K562 (cell line): ENCODE data around the gene PLTP. TPM values are rescaled to one million over a fixed set of nuclear protein-coding genes. Genes with fewer than 3 reads are reported as not detected.

Experiments
- NFIC ChIP-seq: fragments of 450-650 bp; IDR thresholded peaks from 2 replicates; pipeline ENCODE4 v1.6.1; 2017; ENCODE audit warnings: mild to moderate bottlenecking, inconsistent platforms
- YY1 ChIP-seq, 3 experiments: IDR thresholded peaks; 2 replicates each; pipeline ENCODE4 v1.6.1; 2011; ENCODE audit warnings: low read length in 2 of 3, mild to moderate bottlenecking in 2 of 3, moderate library complexity in 2 of 3, borderline replicate concordance in 1 of 3, control low read depth in 1 of 3, low read depth in 1 of 3; ENCODE audit not compliant: insufficient read depth in 3 of 3, insufficient replicate concordance in 2 of 3, control insufficient read depth in 1 of 3, insufficient read length in 1 of 3; ENCODE audit errors: extremely low read depth in 1 of 3
- ZNF133 ChIP-seq: fragments of 250-450 bp; sonication (Bioruptor Pico); IDR thresholded peaks from 2 replicates; pipeline ENCODE4 v1.4.0; 2020; ENCODE audit warnings: mild to moderate bottlenecking
- polyA plus RNA-seq, 8 experiments: library from polyadenylated mRNA; depleted of rRNA in 4 of 8; stranded (reverse) in 5 of 8; unstranded in 3 of 8; fragments of >200 nt; fragmentation: Nextera tagmentation in 2 of 8; fragmentation: Illumina TruSeq in 1 of 8; extraction: Ambion mirVana in 2 of 8; extraction: Trizol in 1 of 8; gene quantifications; 2 replicates each; pipeline versions ENCODE4 v1.2.1 to v1.2.3, GENCODE V29; 2011 to 2014; ENCODE audit warnings: inconsistent platforms in 1 of 8, missing spikeins in 1 of 8
- total RNA-seq, 7 experiments: library from RNA; depleted of rRNA in 6 of 7; stranded (reverse); fragments of >200 nt in 6 of 7; fragmentation: Illumina TruSeq in 2 of 7; extraction: Trizol in 2 of 7; gene quantifications; 2 replicates each; pipeline versions ENCODE4 v1.2.1 to v1.2.3, GENCODE V29; 2011 to 2021; ENCODE audit warnings: low replicate concordance in 1 of 7
- TF ChIP-seq, protein P1 (sequence below), 3 experiments: IDR thresholded peaks in 2 of 3; conservative IDR thresholded peaks in 1 of 3; 2 replicates each; pipeline ENCODE4 v1.5.1; 2011 to 2012; ENCODE audit warnings: low read length in 3 of 3, mild to moderate bottlenecking in 3 of 3, control low read depth in 2 of 3, improper control_type of control experiment in 1 of 3, inconsistent platforms in 1 of 3, low read depth in 1 of 3, mixed read lengths in 1 of 3, moderate library complexity in 1 of 3; ENCODE audit not compliant: insufficient read depth in 2 of 3
- TF ChIP-seq, protein P2 (sequence below), 2 experiments: fragments of 450-650 bp; IDR thresholded peaks; 2 replicates each; pipeline ENCODE4 v1.6.1; 2016
- TF ChIP-seq, protein P3 (sequence below): sonication (generic); formaldehyde crosslinking; IDR thresholded peaks from 2 replicates; pipeline ENCODE4 v1.8.0; 2022; ENCODE audit warnings: mild to moderate bottlenecking, missing genetic modification reagents
- TF ChIP-seq, protein P4 (sequence below): sonication (generic); formaldehyde crosslinking; IDR thresholded peaks from 2 replicates; pipeline ENCODE4 v1.8.0; 2022; ENCODE audit warnings: mild to moderate bottlenecking, missing genetic modification reagents

Gene PLTP
- total and polyA plus RNA-seq, 9 of the 15 experiments (the other 6 are each of a cell fraction or from before 2014, with no cell fraction given): 2.8 to 29.3 (median 17.6) TPM

DNA sequence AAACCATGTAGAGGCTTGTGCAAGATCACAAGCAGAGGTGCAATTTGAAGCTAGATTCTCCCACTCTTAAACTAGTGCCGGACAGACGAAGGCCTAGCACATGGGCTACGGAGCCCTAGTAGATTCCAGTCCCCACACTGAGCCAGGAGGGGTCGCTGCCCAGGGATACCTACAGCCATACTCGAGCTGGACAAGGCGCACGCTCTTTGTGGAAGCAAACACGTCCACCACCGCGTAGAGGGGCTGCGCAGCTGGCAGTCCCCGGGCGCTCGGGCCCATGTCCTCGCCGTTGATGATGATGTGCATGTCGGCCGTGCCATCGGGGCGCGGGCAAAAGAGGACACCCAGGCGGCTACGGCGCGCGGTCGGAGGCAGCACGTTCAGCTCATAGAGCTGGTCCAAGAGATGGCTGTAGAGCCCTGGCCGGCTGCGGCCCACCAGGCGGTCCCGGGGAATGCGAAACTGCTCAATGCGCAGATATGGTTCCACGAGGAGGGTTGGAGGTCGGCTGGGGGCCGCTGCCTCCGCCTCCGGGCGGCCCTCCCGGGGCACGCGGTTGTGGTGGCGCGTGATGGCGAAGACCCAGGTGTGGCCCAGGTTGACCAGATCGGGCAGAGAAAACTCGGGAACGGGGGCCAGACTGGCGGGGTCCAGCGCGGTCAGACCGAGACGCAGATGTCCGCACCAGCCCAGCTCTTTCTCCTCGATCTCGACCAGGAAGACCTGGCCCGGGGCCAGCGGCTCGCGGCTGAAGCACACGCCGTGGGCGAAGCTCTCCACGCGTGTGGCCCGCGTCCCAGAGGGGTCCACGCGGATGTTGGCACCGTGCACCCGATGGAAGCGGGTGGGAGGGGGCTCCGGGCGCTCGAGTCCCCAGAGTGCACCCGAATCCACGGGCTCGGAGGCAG is 21.6 kb downstream of the PLTP start (continued):
- TF ChIP-seq, protein P1, sequence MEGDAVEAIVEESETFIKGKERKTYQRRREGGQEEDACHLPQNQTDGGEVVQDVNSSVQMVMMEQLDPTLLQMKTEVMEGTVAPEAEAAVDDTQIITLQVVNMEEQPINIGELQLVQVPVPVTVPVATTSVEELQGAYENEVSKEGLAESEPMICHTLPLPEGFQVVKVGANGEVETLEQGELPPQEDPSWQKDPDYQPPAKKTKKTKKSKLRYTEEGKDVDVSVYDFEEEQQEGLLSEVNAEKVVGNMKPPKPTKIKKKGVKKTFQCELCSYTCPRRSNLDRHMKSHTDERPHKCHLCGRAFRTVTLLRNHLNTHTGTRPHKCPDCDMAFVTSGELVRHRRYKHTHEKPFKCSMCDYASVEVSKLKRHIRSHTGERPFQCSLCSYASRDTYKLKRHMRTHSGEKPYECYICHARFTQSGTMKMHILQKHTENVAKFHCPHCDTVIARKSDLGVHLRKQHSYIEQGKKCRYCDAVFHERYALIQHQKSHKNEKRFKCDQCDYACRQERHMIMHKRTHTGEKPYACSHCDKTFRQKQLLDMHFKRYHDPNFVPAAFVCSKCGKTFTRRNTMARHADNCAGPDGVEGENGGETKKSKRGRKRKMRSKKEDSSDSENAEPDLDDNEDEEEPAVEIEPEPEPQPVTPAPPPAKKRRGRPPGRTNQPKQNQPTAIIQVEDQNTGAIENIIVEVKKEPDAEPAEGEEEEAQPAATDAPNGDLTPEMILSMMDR (IDR thresholded peaks at IDR 0.05 in 2 of 3, conservative IDR thresholded peaks at IDR 0.05 in 1 of 3; ENCODE audit: insufficient read depth in 2 of 3, low read depth in 1 of 3, low read length in 3 of 3): peak in 1 of 3 experiments; percentile 9; a peak in 1 of 6 replicates
- TF ChIP-seq YY1 (IDR thresholded peaks at IDR 0.05; ENCODE audit: borderline replicate concordance in 1 of 3, control insufficient read depth in 1 of 3, extremely low read depth in 1 of 3, insufficient read depth in 3 of 3, insufficient read length in 1 of 3, insufficient replicate concordance in 2 of 3, low read depth in 1 of 3, low read length in 2 of 3) (peak in 1 of 3 experiments; percentile 6), ZNF133 (CRISPR knock-in tag) (no peak), NFIC (peak; percentile 84)
- TF ChIP-seq, protein P2, sequence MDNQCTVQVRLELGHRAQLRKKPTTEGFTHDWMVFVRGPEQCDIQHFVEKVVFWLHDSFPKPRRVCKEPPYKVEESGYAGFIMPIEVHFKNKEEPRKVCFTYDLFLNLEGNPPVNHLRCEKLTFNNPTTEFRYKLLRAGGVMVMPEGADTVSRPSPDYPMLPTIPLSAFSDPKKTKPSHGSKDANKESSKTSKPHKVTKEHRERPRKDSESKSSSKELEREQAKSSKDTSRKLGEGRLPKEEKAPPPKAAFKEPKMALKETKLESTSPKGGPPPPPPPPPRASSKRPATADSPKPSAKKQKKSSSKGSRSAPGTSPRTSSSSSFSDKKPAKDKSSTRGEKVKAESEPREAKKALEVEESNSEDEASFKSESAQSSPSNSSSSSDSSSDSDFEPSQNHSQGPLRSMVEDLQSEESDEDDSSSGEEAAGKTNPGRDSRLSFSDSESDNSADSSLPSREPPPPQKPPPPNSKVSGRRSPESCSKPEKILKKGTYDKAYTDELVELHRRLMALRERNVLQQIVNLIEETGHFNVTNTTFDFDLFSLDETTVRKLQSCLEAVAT (IDR thresholded peaks at IDR 0.05): peak in 1 of 2 experiments; percentile 30; a peak in 1 of 4 replicates
- TF ChIP-seq, protein P3, sequence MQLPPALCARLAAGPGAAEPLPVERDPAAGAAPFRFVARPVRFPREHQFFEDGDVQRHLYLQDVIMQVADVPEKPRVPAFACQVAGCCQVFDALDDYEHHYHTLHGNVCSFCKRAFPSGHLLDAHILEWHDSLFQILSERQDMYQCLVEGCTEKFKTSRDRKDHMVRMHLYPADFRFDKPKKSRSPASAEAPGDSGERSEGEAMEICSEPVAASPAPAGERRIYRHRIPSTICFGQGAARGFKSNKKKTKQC: no peak
- TF ChIP-seq, protein P4, sequence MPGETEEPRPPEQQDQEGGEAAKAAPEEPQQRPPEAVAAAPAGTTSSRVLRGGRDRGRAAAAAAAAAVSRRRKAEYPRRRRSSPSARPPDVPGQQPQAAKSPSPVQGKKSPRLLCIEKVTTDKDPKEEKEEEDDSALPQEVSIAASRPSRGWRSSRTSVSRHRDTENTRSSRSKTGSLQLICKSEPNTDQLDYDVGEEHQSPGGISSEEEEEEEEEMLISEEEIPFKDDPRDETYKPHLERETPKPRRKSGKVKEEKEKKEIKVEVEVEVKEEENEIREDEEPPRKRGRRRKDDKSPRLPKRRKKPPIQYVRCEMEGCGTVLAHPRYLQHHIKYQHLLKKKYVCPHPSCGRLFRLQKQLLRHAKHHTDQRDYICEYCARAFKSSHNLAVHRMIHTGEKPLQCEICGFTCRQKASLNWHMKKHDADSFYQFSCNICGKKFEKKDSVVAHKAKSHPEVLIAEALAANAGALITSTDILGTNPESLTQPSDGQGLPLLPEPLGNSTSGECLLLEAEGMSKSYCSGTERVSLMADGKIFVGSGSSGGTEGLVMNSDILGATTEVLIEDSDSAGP: no peak
